HG03575 (cell line): Measurements from ENCODE around the gene GNAS.

ENCODE experiments used
- ATAC-seq: cut with Tn5 transposase; IDR thresholded peaks from one replicate; pipeline ENCODE4 v1.9.1; 2021; ENCODE audit not compliant: unreplicated experiment, insufficient number of reproducible peaks, low FRiP score; ENCODE audit errors: extremely low read depth

Gene GNAS

DNA sequence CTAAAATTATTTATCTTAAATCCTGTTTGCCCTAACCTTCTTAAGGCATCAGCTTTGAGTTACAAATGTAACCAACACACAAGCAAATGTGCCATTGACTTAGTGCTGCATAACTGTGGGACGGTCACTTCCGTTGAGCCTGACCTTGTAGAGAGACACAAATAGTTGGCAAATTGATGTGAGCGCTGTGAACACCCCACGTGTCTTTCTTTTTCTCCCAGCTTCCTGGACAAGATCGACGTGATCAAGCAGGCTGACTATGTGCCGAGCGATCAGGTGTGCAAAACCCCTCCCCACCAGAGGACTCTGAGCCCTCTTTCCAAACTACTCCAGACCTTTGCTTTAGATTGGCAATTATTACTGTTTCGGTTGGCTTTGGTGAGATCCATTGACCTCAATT is 56.4 kb downstream of the GNAS start:
- no peak for ATAC-seq

- no peak for ATAC-seq
These were observed 57.1 kb downstream of the GNAS start for GRCh38 chr20:58909585-58909984.

- ATAC-seq = no peak
These were observed 58.0 kb downstream of the GNAS start for GRCh38 chr20:58910473-58910872.

DNA sequence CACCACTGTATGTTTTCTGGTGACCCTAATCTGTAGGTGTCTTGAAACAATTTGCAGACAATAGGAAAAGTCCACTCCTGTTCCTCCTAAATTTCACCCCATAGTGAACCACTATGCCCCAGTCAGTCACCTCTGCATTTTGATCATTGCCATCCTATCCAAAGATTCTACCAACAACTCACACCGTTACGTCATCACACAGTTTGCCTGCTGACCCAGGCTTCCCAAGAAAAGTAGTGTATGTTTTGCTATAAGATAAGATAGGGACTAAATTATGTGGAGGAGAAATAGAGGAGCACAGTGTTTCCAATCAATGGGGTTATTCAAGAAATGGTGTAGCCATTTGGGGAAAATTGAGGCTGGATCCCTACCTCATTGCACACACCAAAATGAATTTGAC is 58.8 kb downstream of the GNAS start:
- ATAC-seq = no peak

DNA sequence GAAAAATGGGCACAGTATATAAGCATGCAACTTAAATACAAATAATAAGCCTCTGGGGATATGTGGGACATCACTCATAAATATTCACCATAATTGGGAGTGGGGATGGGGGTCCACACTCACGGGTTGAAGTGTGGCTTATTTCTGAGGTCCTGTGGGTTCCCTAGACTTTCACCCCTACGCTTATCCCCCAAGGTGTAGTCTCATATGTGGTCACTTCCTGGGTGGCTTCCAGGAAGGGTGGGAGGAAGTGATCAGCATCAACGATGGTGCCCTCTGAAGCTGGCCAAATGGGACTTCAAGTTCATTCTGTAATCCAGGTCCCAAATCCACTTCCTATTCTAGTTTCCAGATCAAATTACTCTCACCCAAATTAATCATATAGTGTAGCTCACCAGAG is 59.5 kb downstream of the GNAS start:
- no peak for ATAC-seq

- ATAC-seq = no peak
These were observed 60.6 kb downstream of the GNAS start for GRCh38 chr20:58913079-58913478.

DNA sequence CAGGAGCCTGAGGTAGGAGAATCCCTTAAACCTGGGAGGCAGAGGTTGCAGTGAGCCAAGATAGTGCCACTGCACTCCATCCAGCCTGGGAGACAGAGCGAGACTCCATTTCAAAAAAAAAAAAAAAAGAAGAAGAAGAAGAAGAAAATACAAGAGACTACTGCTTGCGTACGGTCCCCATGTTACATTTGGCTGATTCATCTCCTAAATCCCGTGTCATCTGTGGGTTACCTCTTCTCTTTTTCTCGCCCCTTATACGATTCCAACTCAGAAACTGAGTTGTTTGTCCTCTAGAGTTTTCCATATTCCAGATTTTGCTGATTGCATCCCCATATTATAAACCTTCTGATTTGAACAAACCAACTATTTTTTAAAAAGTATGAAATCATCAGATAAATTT is 66.1 kb downstream of the GNAS start:
- no peak for ATAC-seq

GRCh38 chr20:58921564-58921963 is 69.0 kb downstream of the GNAS start:
- no peak for ATAC-seq

DNA sequence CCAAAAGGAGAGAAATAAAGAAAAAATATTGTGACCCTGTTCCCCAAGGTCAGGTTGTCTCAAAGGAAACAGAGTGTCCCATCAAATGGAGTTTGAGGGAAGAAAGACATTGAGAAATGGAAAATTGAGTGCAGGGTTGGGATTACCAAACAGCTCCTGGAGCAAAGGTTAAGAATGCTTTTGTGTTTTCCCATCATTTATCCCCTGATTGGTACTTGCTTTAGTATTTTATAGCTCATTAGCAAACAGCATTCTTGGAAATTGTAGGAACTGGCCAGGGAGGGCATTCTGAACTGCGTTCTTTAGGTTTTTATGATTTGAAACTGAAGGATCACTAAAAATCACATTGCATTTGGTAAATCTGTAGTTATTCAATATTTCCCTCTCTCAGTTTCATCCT is 69.5 kb downstream of the GNAS start:
- no peak for ATAC-seq

GRCh38 chr20:58923117-58923712 is 70.7 kb downstream of the GNAS start:
- ATAC-seq = no peak

GRCh38 chr20:58926802-58927489 is 74.4 kb downstream of the GNAS start:
- no peak for ATAC-seq

- ATAC-seq = no peak
These were observed 75.1 kb downstream of the GNAS start for GRCh38 chr20:58927490-58928061.

GRCh38 chr20:58930496-58930895 is 78.0 kb downstream of the GNAS start:
- ATAC-seq = no peak

DNA sequence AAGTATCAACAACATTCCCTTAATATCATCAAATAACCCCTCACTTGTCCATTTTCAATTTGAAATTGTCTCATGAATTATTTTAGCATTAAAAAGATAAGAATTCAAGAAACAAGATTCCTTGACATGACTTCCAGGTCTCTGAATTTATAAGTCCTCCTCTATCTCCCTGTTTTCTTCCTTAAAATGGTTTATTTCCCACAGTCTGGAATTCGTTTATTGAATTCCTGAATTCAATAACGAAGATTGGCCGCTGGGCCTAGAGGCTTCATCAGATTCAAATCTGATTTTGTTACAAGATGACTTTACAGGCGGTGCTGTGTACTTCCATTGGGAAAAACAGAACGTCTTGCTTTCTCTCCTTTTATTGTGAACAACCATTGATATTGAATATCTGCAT is 79.7 kb downstream of the GNAS start:
- no peak for ATAC-seq

- ATAC-seq = no peak
These were observed 85.6 kb downstream of the GNAS start for GRCh38 chr20:58938078-58938477.

DNA sequence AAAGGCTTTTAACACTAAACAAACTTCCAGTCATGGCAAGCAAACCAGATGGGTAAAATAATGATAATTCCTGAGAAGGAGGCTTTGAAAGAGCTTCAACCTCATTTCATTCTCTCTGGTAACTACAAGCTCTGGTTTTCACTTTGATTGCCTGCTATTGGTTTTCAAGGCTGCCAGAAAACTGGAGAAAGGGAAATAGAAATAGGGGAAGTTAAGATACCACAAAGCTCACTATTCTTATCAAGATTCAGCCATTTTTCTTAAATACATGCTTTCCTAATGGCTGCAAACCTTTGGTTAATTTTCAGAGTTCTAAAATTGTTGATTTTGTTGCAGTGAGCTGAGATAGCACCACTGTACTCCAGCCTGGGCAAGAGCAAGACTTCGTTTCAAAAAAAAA is 86.0 kb downstream of the GNAS start:
- ATAC-seq = no peak

DNA sequence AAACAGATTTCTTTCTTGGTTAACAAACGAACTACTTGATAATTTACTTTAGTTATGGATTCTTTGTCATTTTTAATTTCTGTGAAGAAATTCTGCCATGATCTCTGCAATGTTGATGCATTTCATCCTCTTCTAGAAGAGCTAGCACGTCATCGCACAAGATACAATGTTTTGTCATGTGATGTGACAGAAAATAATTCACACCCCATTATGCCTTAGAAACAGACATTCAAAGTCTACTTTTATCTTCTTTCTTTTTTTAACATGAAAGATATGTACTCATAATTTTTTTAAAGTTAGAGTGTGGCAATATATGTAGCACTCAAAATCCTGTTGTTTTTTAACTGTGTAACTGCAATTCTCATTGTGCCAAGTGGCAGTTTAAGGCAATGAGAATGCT is 89.0 kb downstream of the GNAS start:
- ATAC-seq = no peak

- no peak for ATAC-seq
These were observed 90.0 kb downstream of the GNAS start for GRCh38 chr20:58942549-58942948.

DNA sequence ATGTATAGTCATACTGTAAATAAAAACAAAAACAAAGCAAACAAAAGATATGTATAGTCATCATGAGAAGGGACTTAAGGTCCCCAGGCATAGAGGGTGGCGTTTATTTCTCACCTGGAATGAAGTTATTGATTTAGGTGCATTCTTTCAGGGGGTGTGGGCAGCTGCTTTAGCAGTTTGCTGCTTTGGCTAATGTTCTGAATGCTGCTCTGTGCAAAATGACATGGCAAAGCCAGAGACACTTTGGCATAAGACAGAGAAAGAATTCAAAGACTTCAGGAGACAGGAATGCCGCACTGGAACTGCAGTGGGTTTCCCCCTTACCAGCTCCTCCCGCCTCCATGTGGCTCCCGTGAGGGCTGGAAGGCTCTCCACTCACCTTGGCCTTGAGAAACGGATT is 92.1 kb downstream of the GNAS start:
- no peak for ATAC-seq

GRCh38 chr20:58945965-58946631 is 93.6 kb downstream of the GNAS start:
- ATAC-seq = no peak
